ENCODE measurements around the gene CACNA2D3.
"Not testable (repeated sequence)": the region's sequence is repeated elsewhere in the genome, so short reads cannot be mapped to it uniquely, and the experiment has no call there.

The CACNA2D3 gene

GRCh38 chr3:54633444-54634121 is 511.2 kb downstream of the CACNA2D3 start:
- no peak overlapping the region for H3K4me3 Mint-ChIP-seq
- no peak for ATAC-seq
- H3K27me3 Mint-ChIP-seq = peaks cover 11% of the 10 kb centered on the region
- H3K36me3 Mint-ChIP-seq (ENCODE audit: low read depth) = no peaks in the 10 kb centered on the region
- H3K27ac Mint-ChIP-seq = no peak overlapping the region
- no peaks in the 10 kb centered on the region for H3K9me3 Mint-ChIP-seq
- H3K4me1 Mint-ChIP-seq = no peaks in the 10 kb centered on the region
- DNase-seq = no peak

- Mint-ChIP-seq H3K27me3 (peaks cover 15% of the 10 kb centered on the region), H3K9me3 (no peaks in the 10 kb centered on the region), H3K4me1 (no peaks in the 10 kb centered on the region), H3K4me3 (no peak overlapping the region), H3K36me3 (ENCODE audit: low read depth) (no peaks in the 10 kb centered on the region), H3K27ac (no peak overlapping the region)
- no peak for DNase-seq
- no peak for ATAC-seq
These were observed 511.7 kb downstream of the CACNA2D3 start for GRCh38 chr3:54634122-54634469.

- not testable (repeated sequence) for H3K27ac Mint-ChIP-seq; H3K9me3 Mint-ChIP-seq; H3K4me1 Mint-ChIP-seq; H3K36me3 Mint-ChIP-seq (ENCODE audit: low read depth); H3K4me3 Mint-ChIP-seq; DNase-seq; ATAC-seq
- peaks cover 29% of the 10 kb centered on the region for H3K27me3 Mint-ChIP-seq
These were observed 517.5 kb downstream of the CACNA2D3 start for GRCh38 chr3:54639790-54640372.

GRCh38 chr3:54641226-54642014 is 519.1 kb downstream of the CACNA2D3 start:
- no peak for DNase-seq
- H3K27me3 Mint-ChIP-seq = peaks cover 29% of the 10 kb centered on the region
- no peaks in the 10 kb centered on the region for H3K36me3 Mint-ChIP-seq (ENCODE audit: low read depth)
- H3K4me1 Mint-ChIP-seq = no peaks in the 10 kb centered on the region
- peaks cover 9% of the 10 kb centered on the region for H3K9me3 Mint-ChIP-seq
- no peak overlapping the region for H3K4me3 Mint-ChIP-seq
- H3K27ac Mint-ChIP-seq = no peak overlapping the region
- ATAC-seq = no peak

- peaks cover 10% of the 10 kb centered on the region for H3K9me3 Mint-ChIP-seq
- H3K27ac Mint-ChIP-seq = no peak overlapping the region
- no peak overlapping the region for H3K4me3 Mint-ChIP-seq
- H3K36me3 Mint-ChIP-seq (ENCODE audit: low read depth) = no peaks in the 10 kb centered on the region
- DNase-seq = no peak
- no peak for ATAC-seq
- H3K27me3 Mint-ChIP-seq = peaks cover 29% of the 10 kb centered on the region
- H3K4me1 Mint-ChIP-seq = no peaks in the 10 kb centered on the region
These were observed 519.8 kb downstream of the CACNA2D3 start for GRCh38 chr3:54642147-54642546.

GRCh38 chr3:54647721-54648120 is 525.4 kb downstream of the CACNA2D3 start:
- Mint-ChIP-seq H3K36me3 (ENCODE audit: low read depth) (no peaks in the 10 kb centered on the region), H3K4me3 (no peak overlapping the region), H3K4me1 (no peaks in the 10 kb centered on the region), H3K27me3 (peaks cover 2% of the 10 kb centered on the region), H3K27ac (no peak overlapping the region), H3K9me3 (peaks cover 16% of the 10 kb centered on the region)
- ATAC-seq (no peak), DNase-seq (no peak)

GRCh38 chr3:54649551-54649950 is 527.2 kb downstream of the CACNA2D3 start:
- no peaks in the 10 kb centered on the region for H3K36me3 Mint-ChIP-seq (ENCODE audit: low read depth)
- H3K9me3 Mint-ChIP-seq = peaks cover 16% of the 10 kb centered on the region
- no peaks in the 10 kb centered on the region for H3K4me1 Mint-ChIP-seq

GRCh38 chr3:54653456-54654195 is 531.3 kb downstream of the CACNA2D3 start:
- ATAC-seq (no peak), DNase-seq (no peak)
- Mint-ChIP-seq H3K9me3 (peaks cover 5% of the 10 kb centered on the region), H3K27ac (no peak overlapping the region), H3K27me3 (peaks cover 2% of the 10 kb centered on the region), H3K4me3 (no peak overlapping the region), H3K4me1 (no peaks in the 10 kb centered on the region), H3K36me3 (ENCODE audit: low read depth) (no peaks in the 10 kb centered on the region)

More at GRCh38 chr3:54649551-54649950, 527.2 kb downstream of the CACNA2D3 start:
- ATAC-seq (no peak), DNase-seq (no peak)
- Mint-ChIP-seq H3K4me3 (no peak overlapping the region), H3K27ac (no peak overlapping the region), H3K27me3 (peaks cover 2% of the 10 kb centered on the region)

- no peaks in the 10 kb centered on the region for H3K4me1 Mint-ChIP-seq
- ATAC-seq (no peak), DNase-seq (no peak)
- no peak overlapping the region for H3K27ac Mint-ChIP-seq
- H3K4me3 Mint-ChIP-seq = no peak overlapping the region
- peaks cover 9% of the 10 kb centered on the region for H3K9me3 Mint-ChIP-seq
- H3K27me3 Mint-ChIP-seq = peaks cover 2% of the 10 kb centered on the region
- no peaks in the 10 kb centered on the region for H3K36me3 Mint-ChIP-seq (ENCODE audit: low read depth)
These were observed 532.4 kb downstream of the CACNA2D3 start for GRCh38 chr3:54654776-54655175.

GRCh38 chr3:54659347-54659746 is 537.0 kb downstream of the CACNA2D3 start:
- Mint-ChIP-seq H3K36me3 (ENCODE audit: low read depth) (no peaks in the 10 kb centered on the region), H3K4me1 (no peaks in the 10 kb centered on the region), H3K4me3 (no peak overlapping the region), H3K27me3 (no peaks in the 10 kb centered on the region), H3K27ac (no peak overlapping the region), H3K9me3 (peaks cover 8% of the 10 kb centered on the region)
- DNase-seq (no peak), ATAC-seq (no peak)

- DNase-seq (no peak), ATAC-seq (no peak)
- Mint-ChIP-seq H3K36me3 (ENCODE audit: low read depth) (no peaks in the 10 kb centered on the region), H3K4me1 (no peaks in the 10 kb centered on the region), H3K9me3 (peaks cover 8% of the 10 kb centered on the region), H3K27ac (no peak overlapping the region), H3K4me3 (no peak overlapping the region), H3K27me3 (no peaks in the 10 kb centered on the region)
These were observed 538.4 kb downstream of the CACNA2D3 start for GRCh38 chr3:54660714-54661132.

- H3K27ac Mint-ChIP-seq = no peak overlapping the region
These were observed 538.8 kb downstream of the CACNA2D3 start for GRCh38 chr3:54661151-54661550.

GRCh38 chr3:54663501-54664011 is 541.2 kb downstream of the CACNA2D3 start:
- no peak overlapping the region for H3K4me3 Mint-ChIP-seq
- no peaks in the 10 kb centered on the region for H3K4me1 Mint-ChIP-seq
- ATAC-seq = no peak
- no peaks in the 10 kb centered on the region for H3K36me3 Mint-ChIP-seq (ENCODE audit: low read depth)
- peaks cover 8% of the 10 kb centered on the region for H3K9me3 Mint-ChIP-seq
- H3K27ac Mint-ChIP-seq = no peak overlapping the region
- H3K27me3 Mint-ChIP-seq = no peaks in the 10 kb centered on the region
- DNase-seq = no peak

More at GRCh38 chr3:54661151-54661550, 538.8 kb downstream of the CACNA2D3 start:
- Mint-ChIP-seq H3K9me3 (peaks cover 8% of the 10 kb centered on the region), H3K36me3 (ENCODE audit: low read depth) (no peaks in the 10 kb centered on the region), H3K4me1 (no peaks in the 10 kb centered on the region), H3K27me3 (no peaks in the 10 kb centered on the region), H3K4me3 (no peak overlapping the region)
- DNase-seq = no peak
- ATAC-seq = no peak

GRCh38 chr3:54665016-54665600 is 542.8 kb downstream of the CACNA2D3 start:
- no peak for ATAC-seq
- Mint-ChIP-seq H3K9me3 (peaks cover 9% of the 10 kb centered on the region), H3K27me3 (no peaks in the 10 kb centered on the region), H3K36me3 (ENCODE audit: low read depth) (no peaks in the 10 kb centered on the region), H3K4me1 (no peaks in the 10 kb centered on the region), H3K27ac (no peak overlapping the region), H3K4me3 (no peak overlapping the region)
- DNase-seq = no peak

Data from activated naive CD8-positive, alpha-beta T cell treated with anti-CD3 and anti-CD28 coated beads, Interleukin-2, amount 50 U/mL, for 24 hours (primary cell).